IMR-90 (cell line): ENCODE measurements around the gene CLASRP. TPM values are rescaled to one million over a fixed set of nuclear protein-coding genes. Genes with fewer than 3 reads are reported as not detected.

Experiments used
- ATAC-seq: fragments of 200-7000 bp; cut with Tn5 transposase; 2 replicates; pipeline ENCODE4 v1.9.1; 2020; ENCODE audit warnings: low read depth, mild to moderate bottlenecking, moderate library complexity
- BruUV-seq: library from RNA; stranded (reverse); fragments of 400-500 nt; replicated peaks from 2 replicates; lab custom pipeline; 2021; lab: Mats Ljungman, UMichigan
- CTCF ChIA-PET: fragments of 300-600 bp; formaldehyde crosslinking; extraction: SDS; loops from one replicate; lab custom pipeline; 2021; ENCODE audit warnings: antibody characterized with exemption; lab: Yijun Ruan, JAX
- POLR2A ChIA-PET: fragments of 300-600 bp; sonication (Branson Sonifier 250); formaldehyde crosslinking; loops from one replicate; lab custom pipeline; 2022; ENCODE audit warnings: antibody characterized with exemption; ENCODE audit not compliant: unreplicated experiment; lab: Charles Lee
- DNase-seq: peaks from one replicate; pipeline ENCODE4 v3.0.0; 2013
- H2AFZ ChIP-seq: replicated peaks from 2 replicates; pipeline ENCODE3; 2013; ENCODE audit warnings: low read length, mild to moderate bottlenecking; ENCODE audit not compliant: poor library complexity
- H2AK5ac ChIP-seq: 2 replicates; pipeline ENCODE4 v1.6.1; 2013; ENCODE audit warnings: low read depth, low read length, inconsistent platforms
- H2AK9ac ChIP-seq: replicated peaks from 2 replicates; pipeline ENCODE3; 2013; ENCODE audit warnings: mild to moderate bottlenecking, low read depth, low read length, moderate library complexity; ENCODE audit not compliant: poor library complexity
- H2BK120ac ChIP-seq: 2 replicates; pipeline ENCODE4 v1.6.1; 2013; ENCODE audit warnings: low read depth, low read length, inconsistent platforms
- H2BK15ac ChIP-seq: 3 replicates; pipeline ENCODE4 v1.6.1; 2013; ENCODE audit warnings: low read depth, low read length, inconsistent platforms
- H2BK20ac ChIP-seq: 2 replicates; pipeline ENCODE4 v1.6.1; 2013; ENCODE audit warnings: low read depth, mild to moderate bottlenecking, inconsistent platforms, low read length, moderate library complexity
- H2BK5ac ChIP-seq: 2 replicates; pipeline ENCODE4 v1.6.1; 2013; ENCODE audit warnings: mild to moderate bottlenecking, low read depth, low read length, inconsistent platforms; ENCODE audit not compliant: poor library complexity, severe bottlenecking
- H3K14ac ChIP-seq: replicated peaks from 2 replicates; pipeline ENCODE4 v1.6.1; 2013; ENCODE audit warnings: low read depth, low read length, inconsistent platforms
- H3K18ac ChIP-seq: 2 replicates; pipeline ENCODE4 v1.6.1; 2013; ENCODE audit warnings: low read depth, low read length, control low read depth
- H3K23ac ChIP-seq: 2 replicates; pipeline ENCODE4 v1.6.1; 2013; ENCODE audit warnings: low read depth, low read length, inconsistent platforms
- H3K27ac ChIP-seq: 2 replicates; pipeline ENCODE4 v1.5.1; 2013; ENCODE audit warnings: mild to moderate bottlenecking, control low read depth, low read length; ENCODE audit not compliant: insufficient read depth
- H3K27me3 ChIP-seq: 2 replicates; pipeline ENCODE4 v1.6.1; 2013; ENCODE audit warnings: low read length; ENCODE audit not compliant: control insufficient read depth, insufficient read depth
- H3K36me3 ChIP-seq: 2 replicates; pipeline ENCODE4 v1.6.1; 2013; ENCODE audit warnings: low read length, mixed read lengths; ENCODE audit not compliant: control insufficient read depth, insufficient read depth
- H3K4ac ChIP-seq: 2 replicates; pipeline ENCODE4 v1.6.1; 2013; ENCODE audit warnings: low read depth, low read length, inconsistent platforms
- H3K4me1 ChIP-seq: 2 replicates; pipeline ENCODE4 v1.6.1; 2013; ENCODE audit warnings: low read length, mixed read lengths; ENCODE audit not compliant: control insufficient read depth, insufficient read depth
- H3K4me2 ChIP-seq: 2 replicates; pipeline ENCODE4 v1.6.1; 2013; ENCODE audit warnings: low read depth, mild to moderate bottlenecking, control low read depth, low read length, moderate library complexity
- H3K4me3 ChIP-seq: 2 replicates; pipeline ENCODE4 v1.5.1; 2013; ENCODE audit warnings: low read depth, mild to moderate bottlenecking, control low read depth, low read length, moderate library complexity; ENCODE audit not compliant: insufficient read depth
- H3K56ac ChIP-seq: 2 replicates; pipeline ENCODE4 v1.6.1; 2013; ENCODE audit warnings: low read length, inconsistent platforms; ENCODE audit not compliant: insufficient read depth; ENCODE audit errors: extremely low read depth
- H3K79me1 ChIP-seq, 2 experiments: 2 replicates each; pipeline ENCODE4 v1.6.1; 2013; ENCODE audit warnings: low read length in 2 of 2, inconsistent platforms in 1 of 2, low read depth in 1 of 2
- H3K9ac ChIP-seq: 2 replicates; pipeline ENCODE4 v1.6.1; 2013; ENCODE audit warnings: low read depth, low read length, control low read depth
- H3K9me1 ChIP-seq: 2 replicates; pipeline ENCODE4 v1.6.1; 2013; ENCODE audit warnings: low read length, inconsistent platforms; ENCODE audit not compliant: insufficient read depth
- H3K9me3 ChIP-seq: 2 replicates; pipeline ENCODE4 v1.6.1; 2013; ENCODE audit warnings: low read length; ENCODE audit not compliant: control insufficient read depth, insufficient read depth
- H4K20me1 ChIP-seq: 2 replicates; pipeline ENCODE4 v1.6.1; 2013; ENCODE audit warnings: low read length, inconsistent platforms; ENCODE audit not compliant: insufficient read depth
- H4K5ac ChIP-seq: 2 replicates; pipeline ENCODE4 v1.6.1; 2013; ENCODE audit warnings: mild to moderate bottlenecking, low read depth, low read length, control low read depth
- H4K8ac ChIP-seq, 2 experiments: 2 replicates each; pipeline ENCODE4 v1.6.1; 2013; ENCODE audit warnings: low read depth in 2 of 2, low read length in 2 of 2, control low read depth in 1 of 2, inconsistent platforms in 1 of 2
- H4K91ac ChIP-seq: 2 replicates; pipeline ENCODE4 v1.6.1; 2013; ENCODE audit warnings: low read depth, low read length, inconsistent platforms; ENCODE audit not compliant: insufficient read depth
- CHD1 ChIP-seq: IDR thresholded peaks from 2 replicates; pipeline ENCODE4 v1.6.1; 2012; ENCODE audit warnings: low read depth, low read length, improper control_type of control experiment
- RCOR1 ChIP-seq: IDR thresholded peaks from 2 replicates; pipeline ENCODE4 v1.6.1; 2012; ENCODE audit warnings: mild to moderate bottlenecking, low read length, improper control_type of control experiment; ENCODE audit not compliant: insufficient replicate concordance
- WGBS, 2 experiments: methylation state at CpG; one replicate each; pipeline versions ENCODE4 v1.1.5 to v1.1.7; 2013; ENCODE audit warnings: missing lambda C conversion rate in 2 of 2; ENCODE audit not compliant: insufficient read length in 1 of 2; ENCODE audit errors: extremely low coverage in 2 of 2; 5-methylcytosine and 5-hydroxymethylcytosine counted together
- dilution Hi-C: fragments of 300-500 bp; cut with HindIII; formaldehyde crosslinking; loops from one replicate; pipeline ENCODE4 v1.14.3; 2018; ENCODE audit warnings: low sequenced_read_pairs; ENCODE audit not compliant: unreplicated experiment
- in situ Hi-C: fragments of 300-500 bp; cut with MboI; formaldehyde crosslinking; loops from 3 replicates; pipeline ENCODE4 v1.14.3; 2019; ENCODE audit warnings: low sequenced_read_pairs, inconsistent platforms, mixed read lengths
- intact Hi-C: fragments of 100-400 bp; cut with micrococcal nuclease; formaldehyde crosslinking; loops from 2 replicates; pipeline ENCODE4 v1.10.0; 2022
- polyA plus RNA-seq, 3 experiments: library from polyadenylated mRNA; depleted of rRNA; stranded (reverse); fragments of >200 nt; gene quantifications; 2 replicates each; pipeline ENCODE4 v1.2.3, GENCODE V29; 2012; ENCODE audit warnings: low replicate concordance in 1 of 3
- total RNA-seq: library from RNA; depleted of rRNA; stranded (reverse); fragments of >200 nt; gene quantifications from 2 replicates; pipeline ENCODE4 v1.2.3, GENCODE V29; 2012

Gene CLASRP
- total and polyA plus RNA-seq, 2 of the 4 experiments (the other 2 are of a cell fraction) = 19.9 to 31.7 TPM

- WGBS, 2 experiments = 94% methylated on average over 7 of the region's 14 CpGs; no CpG with 5 or more reads in 1 of the 2 experiments
Observed at GRCh38 chr19:45095496-45096413, 56.9 kb downstream of the CLASRP start.

More at GRCh38 chr19:45095496-45096413, 56.9 kb downstream of the CLASRP start:
- peaks cover 39% of the 10 kb centered on the region for H3K4me1 ChIP-seq
- H3K18ac ChIP-seq = no peak overlapping the region
- intact Hi-C loops = no loop called here
- no peak overlapping the region for H3K14ac ChIP-seq
- peaks cover 68% of the 10 kb centered on the region for H4K20me1 ChIP-seq
- no peaks in the 10 kb centered on the region for H3K27me3 ChIP-seq
- no peaks in the 10 kb centered on the region for H3K9me3 ChIP-seq
- dilution Hi-C loops = no loop called here
- DNase-seq (no peak), ATAC-seq (no peak)
- no peak overlapping the region for H2BK5ac ChIP-seq
- TF ChIP-seq CHD1 (no peak), RCOR1 (peak; percentile 34)
- H3K4ac ChIP-seq = no peak overlapping the region
- H2BK15ac ChIP-seq = no peak overlapping the region
- H2AFZ ChIP-seq = no peak overlapping the region
- no peak overlapping the region for H4K91ac ChIP-seq
- 0 out of 2 replicates have a peak, but pooled peaks cover 2% of the 10 kb centered on the region for H3K36me3 ChIP-seq
- H3K9me1 ChIP-seq = peaks cover 45% of the 10 kb centered on the region
- H2BK20ac ChIP-seq = no peak overlapping the region
- peak overlapping the region; percentile 19 for H2AK5ac ChIP-seq
- ChIA-PET POLR2A (no interaction called here), CTCF (no interaction called here)
- no peak overlapping the region for H2BK120ac ChIP-seq
- H3K23ac ChIP-seq = no peak overlapping the region
- H4K8ac ChIP-seq = no peak overlapping the region
- H4K5ac ChIP-seq = no peak overlapping the region
- BruUV-seq = no TSS peak
- H3K79me1 ChIP-seq = peaks cover 15 to 70% of the 10 kb centered on the region in 2 experiments; a peak in 3 of 4 replicates
- no peak overlapping the region for H3K56ac ChIP-seq
- in situ Hi-C loops = no loop called here
- no peak overlapping the region for H2AK9ac ChIP-seq
- H3K4me2 ChIP-seq = no peak overlapping the region
- H3K9ac ChIP-seq = no peak overlapping the region
- no peak overlapping the region for H3K4me3 ChIP-seq
- no peak overlapping the region for H3K27ac ChIP-seq
